ENCODE results near the gene CXCR6. TPM values are rescaled to one million over a fixed set of nuclear protein-coding genes. Genes with fewer than 3 reads are reported as not detected.
A peak's percentile ranks its signal among the peaks of the same experiment; 100 is the strongest.

CXCR6 gene
- total RNA-seq (2014; rRNA removed; shearing (Covaris generic); ENCODE audit: low replicate concordance) = not detected in 2 replicates

DNA sequence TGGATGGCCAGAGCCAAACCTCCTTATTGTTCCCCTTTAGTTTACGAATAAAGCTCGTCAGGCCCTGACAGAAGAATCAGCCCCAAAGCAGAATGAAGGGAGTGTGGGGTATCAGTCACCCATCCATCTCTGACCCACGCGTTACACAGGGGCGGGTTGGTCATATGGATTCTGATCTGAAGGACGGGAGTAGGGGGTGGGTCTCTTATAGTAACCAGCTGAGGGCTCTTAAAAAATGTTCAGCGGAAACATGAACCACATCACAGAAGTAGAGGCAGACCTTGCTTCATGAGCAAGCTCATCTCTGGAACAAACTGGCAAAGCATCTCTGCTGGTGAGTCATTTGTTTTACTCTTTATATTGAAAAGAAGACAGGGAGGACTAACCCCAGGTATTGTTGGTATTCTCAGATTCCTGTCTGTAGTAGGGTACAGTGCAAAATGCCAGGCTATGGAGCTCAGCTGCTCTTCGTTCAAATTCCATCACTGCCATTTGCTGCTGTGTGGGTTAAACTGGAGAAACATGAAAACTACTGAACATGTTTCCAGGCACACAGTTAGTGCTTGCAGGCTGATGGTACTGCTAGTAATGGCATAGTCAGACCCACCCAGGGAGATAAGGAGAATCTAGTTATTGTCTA is at the start of gene CXCR6:
CXCR6 (plus strand) TSS at position 258 of the 640 bp plus-strand sequence. CDS start 3,018 bp downstream, outside the sequence.
- Histone ChIP-seq H3K36me3 (peaks cover 6% of the 10 kb centered on the region), H3K4me3 (no peak within 1 kb of the TSS), H3K27me3 (no peaks in the 10 kb centered on the region), H3K9me3 (no peaks in the 10 kb centered on the region)
- no peak for DNase-seq

DNA sequence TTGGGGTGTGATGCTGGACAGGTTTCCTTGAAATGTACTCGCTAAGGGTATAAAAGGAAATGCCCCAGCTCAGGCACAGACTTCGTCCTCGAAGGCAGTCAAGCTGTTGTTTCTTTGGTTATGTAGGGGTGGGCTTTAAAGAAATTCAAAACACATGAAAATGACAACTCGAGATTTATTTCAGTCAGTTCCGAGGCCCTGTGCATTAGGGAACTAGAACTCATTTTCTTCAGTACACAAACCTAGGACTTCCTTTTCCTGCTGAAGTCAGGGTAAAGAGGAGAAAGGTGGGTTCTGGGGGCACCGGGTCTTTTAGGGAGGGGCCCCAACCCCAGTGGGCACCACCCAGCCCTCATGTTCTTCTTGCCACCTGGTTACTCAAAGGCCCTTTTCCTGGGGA is 49.2 kb upstream of the CXCR6 start:
- Histone ChIP-seq H3K27me3 (no peaks in the 10 kb centered on the region), H3K36me3 (no peaks in the 10 kb centered on the region), H3K4me3 (no peak overlapping the region), H3K9me3 (no peaks in the 10 kb centered on the region)
- DNase-seq = no peak

DNA sequence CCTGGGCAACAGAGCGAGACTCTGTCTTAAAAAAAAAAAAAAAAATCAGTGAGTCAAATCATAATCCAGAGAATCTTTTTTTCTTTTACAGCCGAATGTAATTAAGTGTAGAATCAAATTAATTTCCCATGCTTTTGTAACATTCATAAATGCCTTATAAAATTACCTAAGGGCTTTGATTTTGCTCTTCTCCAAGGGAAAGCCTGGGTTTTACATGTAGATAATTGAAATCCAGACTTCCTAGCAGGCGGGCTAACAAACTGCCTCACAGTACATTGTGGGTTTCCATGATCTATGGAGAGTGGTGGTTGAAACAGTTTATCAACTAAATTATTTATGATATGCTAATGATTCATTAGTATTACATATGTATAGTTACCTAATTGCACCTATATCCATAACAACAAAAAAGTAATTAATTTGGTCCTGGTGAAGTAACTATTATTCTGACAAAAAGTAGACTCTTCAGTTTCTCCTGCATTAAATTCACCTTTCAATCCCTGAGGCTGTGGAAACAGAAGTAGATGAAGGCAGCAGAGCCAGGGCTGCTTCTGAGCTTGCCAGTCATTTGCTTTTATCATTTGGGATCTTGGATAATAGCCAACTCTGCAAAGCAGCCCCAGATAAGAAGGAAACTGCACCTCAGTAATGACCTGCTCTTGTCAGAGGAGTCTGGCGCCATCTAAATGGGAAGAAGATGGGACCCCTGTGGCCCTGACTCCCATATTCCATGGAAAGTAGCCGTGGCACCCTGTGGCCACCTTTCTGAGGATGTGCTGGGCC is 47.4 kb upstream of the CXCR6 start:
- no peak overlapping the region for H3K4me3 ChIP-seq
- no peaks in the 10 kb centered on the region for H3K9me3 ChIP-seq
- H3K27me3 ChIP-seq = no peaks in the 10 kb centered on the region
- H3K36me3 ChIP-seq = no peaks in the 10 kb centered on the region
- no peak for DNase-seq

DNA sequence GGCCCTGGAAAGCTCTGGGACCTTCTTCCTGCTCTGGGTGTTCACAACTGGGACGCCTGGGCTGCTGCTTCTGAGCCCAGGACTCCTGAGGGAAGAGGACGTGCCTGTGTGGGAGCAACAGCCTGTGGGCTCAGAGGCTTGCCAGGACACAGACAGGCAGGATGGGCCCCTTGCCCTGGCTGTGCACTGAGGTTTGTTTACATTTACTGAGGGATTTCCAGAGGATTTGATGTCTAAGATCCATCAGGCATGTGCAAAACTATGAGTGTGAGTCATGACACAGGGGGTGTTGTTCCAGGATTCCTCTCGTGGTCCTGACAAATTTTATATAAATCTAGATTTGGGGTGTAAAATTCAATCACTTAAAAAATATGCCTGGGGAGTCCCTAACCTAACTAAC is 46.3 kb upstream of the CXCR6 start:
- H3K9me3 ChIP-seq = no peaks in the 10 kb centered on the region
- DNase-seq = peak; percentile 86
- no peaks in the 10 kb centered on the region for H3K36me3 ChIP-seq
- H3K4me3 ChIP-seq = no peak overlapping the region
- H3K27me3 ChIP-seq = no peaks in the 10 kb centered on the region

DNA sequence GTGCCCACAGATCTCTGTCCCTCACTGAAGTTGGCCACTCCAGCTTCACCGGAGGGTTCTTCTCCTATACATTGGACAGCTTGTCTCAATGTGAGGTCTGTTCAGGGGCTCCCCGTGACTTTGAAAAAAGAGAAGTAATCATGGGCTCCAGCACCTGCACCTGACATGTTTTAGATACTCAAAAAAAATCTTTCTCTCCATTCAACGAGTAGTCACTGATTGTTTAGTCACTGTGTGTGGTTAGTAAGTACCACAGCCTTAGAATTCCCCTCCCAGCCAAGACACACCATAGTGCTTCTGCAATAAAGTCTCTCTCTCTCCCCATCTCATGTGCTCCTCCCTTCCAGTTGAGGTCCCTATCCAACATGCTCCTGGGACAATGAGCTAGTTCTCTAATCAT is 38.3 kb upstream of the CXCR6 start:
- H3K9me3 ChIP-seq = no peaks in the 10 kb centered on the region
- DNase-seq = no peak
- no peaks in the 10 kb centered on the region for H3K27me3 ChIP-seq
- no peak overlapping the region for H3K4me3 ChIP-seq
- H3K36me3 ChIP-seq = no peaks in the 10 kb centered on the region

DNA sequence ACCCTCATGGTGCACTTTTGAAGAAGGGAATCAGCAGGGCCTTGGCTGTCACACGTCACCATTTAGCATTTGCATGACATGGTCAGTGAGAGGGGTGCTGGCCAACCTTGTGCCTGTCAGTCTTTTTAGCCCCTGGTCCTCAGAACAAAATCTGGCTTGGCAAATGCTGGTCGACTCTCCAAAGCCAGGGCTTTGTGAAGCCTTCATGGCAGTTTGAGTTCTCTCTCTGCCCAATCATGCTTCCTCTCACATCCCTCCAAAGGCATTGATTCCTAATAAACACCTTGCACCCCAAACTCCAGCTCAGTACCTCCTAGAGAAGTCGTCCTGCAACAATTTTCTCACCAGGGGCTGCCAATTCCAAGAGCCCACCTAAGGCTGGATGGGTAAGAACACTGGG is 37.5 kb upstream of the CXCR6 start:
- no peaks in the 10 kb centered on the region for H3K27me3 ChIP-seq
- no peak overlapping the region for H3K4me3 ChIP-seq
- H3K36me3 ChIP-seq = no peaks in the 10 kb centered on the region
- DNase-seq = no peak
- H3K9me3 ChIP-seq = no peaks in the 10 kb centered on the region

DNA sequence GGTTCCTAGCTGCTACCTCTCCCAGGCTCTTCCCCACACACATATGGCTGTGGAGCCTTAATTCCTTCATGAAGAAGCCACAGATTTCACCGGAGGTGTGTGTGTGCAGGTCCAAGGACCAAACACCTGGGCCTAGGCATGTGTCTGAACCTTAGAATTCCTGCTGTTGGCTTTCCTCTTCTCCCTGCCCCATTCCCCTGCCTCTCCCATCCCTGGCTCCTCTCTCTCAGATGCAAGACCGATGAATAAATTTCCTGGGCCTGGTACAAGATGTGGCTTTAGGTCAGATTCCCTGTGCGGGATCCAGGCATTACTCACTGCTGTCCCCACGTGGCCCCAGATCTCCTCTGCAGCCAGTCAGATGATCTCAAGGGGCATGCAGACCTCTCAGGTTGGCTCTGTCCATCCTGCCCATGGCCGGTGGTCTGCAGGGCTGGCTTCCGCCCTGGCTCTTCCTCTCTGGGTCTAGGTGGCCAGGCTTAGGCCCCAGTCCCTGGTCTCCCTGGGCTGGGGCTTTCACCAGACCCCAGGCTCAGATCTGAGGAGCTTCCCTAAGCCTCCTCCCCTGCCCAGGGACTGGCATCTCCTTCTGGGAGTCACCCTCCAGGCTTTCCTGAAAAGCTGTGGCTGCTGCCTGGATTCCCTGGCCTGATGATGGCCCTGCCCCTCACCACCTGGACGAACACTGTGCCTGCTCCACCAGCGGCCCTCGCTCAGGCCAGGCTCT is 36.4 kb upstream of the CXCR6 start:
- DNase-seq = peak; percentile 59
- H3K27me3 ChIP-seq = no peaks in the 10 kb centered on the region
- no peaks in the 10 kb centered on the region for H3K9me3 ChIP-seq
- H3K36me3 ChIP-seq = no peaks in the 10 kb centered on the region
- no peak overlapping the region for H3K4me3 ChIP-seq

DNA sequence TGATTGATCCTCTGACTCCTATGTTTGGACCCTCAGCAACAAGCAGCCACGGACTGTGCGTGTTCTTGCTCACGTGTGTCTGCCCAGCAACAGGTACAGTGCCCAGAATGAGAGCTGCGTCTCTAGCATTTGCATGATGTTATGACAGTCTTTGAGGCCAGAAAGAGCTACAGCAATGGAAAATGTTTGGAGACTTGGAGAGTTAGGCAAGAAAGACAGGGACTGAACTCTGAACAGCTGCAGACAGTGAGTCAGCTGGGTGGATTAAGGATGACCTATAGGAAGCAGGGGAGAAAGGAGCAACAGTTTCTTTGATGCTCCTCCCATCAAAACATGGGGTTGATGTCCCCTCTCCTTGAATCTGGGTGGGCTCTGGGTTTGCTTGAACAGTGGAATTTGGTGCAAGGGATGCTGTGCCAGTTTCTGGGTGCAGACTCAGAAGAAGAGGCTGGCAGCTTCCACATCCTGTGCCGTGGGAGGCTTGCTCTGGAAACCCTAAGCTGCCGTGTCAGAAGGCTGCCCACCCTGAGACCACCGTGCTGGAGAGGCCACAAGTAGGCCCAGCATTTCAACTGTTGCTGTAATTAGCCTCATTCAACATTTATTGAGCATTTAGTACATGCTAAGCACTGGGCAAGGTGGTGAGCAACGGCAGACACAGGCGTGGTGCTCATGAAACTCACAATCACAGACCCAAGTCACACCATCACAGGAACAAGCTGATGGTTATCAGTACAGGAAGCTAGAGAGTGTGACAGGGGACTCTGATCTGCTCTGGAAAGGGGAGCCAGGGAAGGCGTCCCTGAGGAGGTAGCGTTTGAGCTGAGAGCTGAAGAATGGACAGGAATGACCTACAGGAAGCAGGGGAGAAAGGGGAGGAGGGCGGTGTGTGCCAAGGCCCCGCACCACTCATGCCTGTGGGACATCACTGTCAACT is 35.2 kb upstream of the CXCR6 start:
- peak; percentile 13 for DNase-seq
- Histone ChIP-seq H3K36me3 (no peaks in the 10 kb centered on the region), H3K4me3 (no peak overlapping the region)

DNA sequence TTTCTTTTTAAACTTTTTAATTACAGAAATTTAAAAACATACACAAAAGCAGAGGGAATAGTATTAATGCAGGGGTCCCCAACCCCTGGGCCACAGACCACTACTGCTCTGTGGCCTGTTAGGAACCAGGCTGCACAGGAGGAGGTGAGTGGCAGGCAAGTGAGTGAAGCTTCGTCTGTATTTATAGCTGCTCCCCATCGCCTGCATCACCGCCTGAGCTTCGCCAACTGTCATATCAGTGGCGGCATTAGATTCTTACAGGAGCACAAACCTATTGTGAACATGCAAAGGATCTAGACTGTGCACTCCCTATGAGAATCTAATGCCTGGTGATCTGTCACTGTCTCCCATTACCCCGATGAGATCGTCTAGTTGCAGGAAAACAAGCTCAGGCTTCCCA is 34.5 kb upstream of the CXCR6 start:
- no peaks in the 10 kb centered on the region for H3K36me3 ChIP-seq
- H3K9me3 ChIP-seq = no peaks in the 10 kb centered on the region
- no peak overlapping the region for H3K4me3 ChIP-seq
- DNase-seq = no peak
- no peaks in the 10 kb centered on the region for H3K27me3 ChIP-seq

More for the DNA sequence above, 35.2 kb upstream of the CXCR6 start:
- Histone ChIP-seq H3K9me3 (no peaks in the 10 kb centered on the region), H3K27me3 (no peaks in the 10 kb centered on the region)

DNA sequence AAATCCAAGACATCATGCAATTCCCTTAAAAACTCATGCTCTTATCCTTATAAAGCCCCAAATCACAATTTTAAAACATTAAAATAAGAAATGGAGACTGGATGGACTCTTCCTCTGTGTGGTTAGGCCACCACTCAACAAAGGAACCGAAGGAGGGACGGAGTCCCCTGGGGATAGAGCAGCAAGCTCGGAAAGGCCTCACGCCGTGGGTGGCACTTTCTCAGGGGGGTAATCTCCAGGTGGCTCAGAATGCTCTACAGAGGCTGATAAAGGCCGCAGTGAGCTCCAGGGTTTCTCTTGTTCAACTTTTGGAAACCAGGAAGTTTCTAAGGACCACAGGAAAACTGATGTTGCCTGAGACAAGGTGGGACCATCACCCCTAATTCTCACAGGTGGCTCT is 33.7 kb upstream of the CXCR6 start:
- DNase-seq = no peak
- Histone ChIP-seq H3K27me3 (no peaks in the 10 kb centered on the region), H3K36me3 (no peaks in the 10 kb centered on the region)

DNA sequence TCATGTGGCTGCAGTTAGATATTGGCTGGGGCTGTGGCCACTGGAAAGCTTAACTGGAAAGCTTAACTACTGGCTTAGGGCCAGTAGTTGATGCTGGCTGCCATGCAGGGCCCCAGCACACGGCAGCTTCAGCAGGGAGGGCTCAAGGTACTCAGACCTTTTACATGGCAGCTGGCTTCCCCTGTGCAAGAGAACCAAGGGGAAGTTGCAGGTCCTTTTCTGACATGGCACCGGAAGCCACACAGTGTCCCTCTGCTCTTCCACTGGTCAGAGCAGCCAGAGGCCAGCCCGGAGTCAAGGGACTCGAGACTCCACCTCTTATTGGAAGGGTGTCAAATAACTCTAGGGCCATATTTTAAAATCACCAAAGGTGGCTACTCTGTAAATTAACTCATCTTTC is 32.4 kb upstream of the CXCR6 start:
- no peak for DNase-seq
- H3K9me3 ChIP-seq = no peaks in the 10 kb centered on the region
- H3K4me3 ChIP-seq = no peak overlapping the region
- no peaks in the 10 kb centered on the region for H3K36me3 ChIP-seq
- H3K27me3 ChIP-seq = no peaks in the 10 kb centered on the region

More for the DNA sequence above, 33.7 kb upstream of the CXCR6 start:
- H3K4me3 ChIP-seq = no peak overlapping the region
- no peaks in the 10 kb centered on the region for H3K9me3 ChIP-seq

DNA sequence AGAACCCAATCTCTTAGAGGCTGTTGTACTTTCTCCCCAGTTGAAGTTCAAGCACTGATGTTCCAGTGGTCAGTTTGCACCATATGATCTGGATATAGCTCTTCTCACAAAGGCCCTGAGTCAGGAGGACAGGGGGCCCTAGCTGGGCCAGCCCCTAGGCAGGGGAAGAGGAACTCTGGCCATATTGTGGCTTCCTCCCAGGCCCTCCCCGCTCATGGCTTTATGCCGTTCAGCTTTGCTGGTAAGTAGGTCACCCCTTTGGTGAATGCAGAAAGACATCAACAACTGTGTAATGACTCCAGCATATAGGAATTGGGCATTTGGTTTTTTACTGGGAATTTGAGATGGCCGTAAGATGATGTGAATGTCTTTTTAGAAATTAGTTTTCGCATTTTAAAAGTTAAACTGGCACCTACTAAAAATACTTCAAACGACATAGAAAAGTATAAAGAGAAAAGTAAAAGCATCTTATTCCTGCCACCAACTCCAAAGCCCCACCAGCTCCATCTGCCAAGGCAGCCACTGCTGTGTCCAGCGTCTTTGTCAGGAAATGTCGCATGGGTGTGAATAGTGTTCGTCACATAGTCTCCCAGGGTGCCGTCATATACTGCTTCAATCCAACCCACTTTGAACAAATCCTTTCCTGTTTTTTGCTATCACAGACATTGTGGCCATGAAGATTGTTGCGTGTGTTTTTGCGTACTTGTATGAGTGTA is 31.6 kb upstream of the CXCR6 start:
- Histone ChIP-seq H3K9me3 (no peaks in the 10 kb centered on the region), H3K4me3 (no peak overlapping the region), H3K27me3 (no peaks in the 10 kb centered on the region), H3K36me3 (no peaks in the 10 kb centered on the region)
- DNase-seq = no peak

DNA sequence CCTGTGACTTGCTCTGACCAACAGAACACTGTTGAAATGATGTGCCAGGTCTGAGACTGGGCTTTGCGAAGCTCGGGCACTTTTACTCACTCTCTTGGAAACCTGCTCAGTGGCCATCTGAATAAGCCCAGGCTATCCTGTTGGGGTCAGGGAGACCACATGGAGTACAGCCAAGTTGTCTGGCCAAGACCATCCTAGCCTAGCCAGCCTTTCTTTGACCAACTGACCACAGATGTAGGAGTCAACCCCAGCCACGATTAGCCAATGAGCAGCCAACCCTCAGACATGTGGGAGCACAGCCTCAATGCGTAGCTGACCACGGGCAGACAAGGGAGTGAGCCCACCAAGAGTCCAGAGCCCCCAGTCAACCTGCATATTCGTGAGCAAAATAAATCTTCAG is 30.8 kb upstream of the CXCR6 start:
- no peaks in the 10 kb centered on the region for H3K9me3 ChIP-seq
- H3K36me3 ChIP-seq = no peaks in the 10 kb centered on the region
- H3K4me3 ChIP-seq = no peak overlapping the region
- no peaks in the 10 kb centered on the region for H3K27me3 ChIP-seq
- DNase-seq = no peak

DNA sequence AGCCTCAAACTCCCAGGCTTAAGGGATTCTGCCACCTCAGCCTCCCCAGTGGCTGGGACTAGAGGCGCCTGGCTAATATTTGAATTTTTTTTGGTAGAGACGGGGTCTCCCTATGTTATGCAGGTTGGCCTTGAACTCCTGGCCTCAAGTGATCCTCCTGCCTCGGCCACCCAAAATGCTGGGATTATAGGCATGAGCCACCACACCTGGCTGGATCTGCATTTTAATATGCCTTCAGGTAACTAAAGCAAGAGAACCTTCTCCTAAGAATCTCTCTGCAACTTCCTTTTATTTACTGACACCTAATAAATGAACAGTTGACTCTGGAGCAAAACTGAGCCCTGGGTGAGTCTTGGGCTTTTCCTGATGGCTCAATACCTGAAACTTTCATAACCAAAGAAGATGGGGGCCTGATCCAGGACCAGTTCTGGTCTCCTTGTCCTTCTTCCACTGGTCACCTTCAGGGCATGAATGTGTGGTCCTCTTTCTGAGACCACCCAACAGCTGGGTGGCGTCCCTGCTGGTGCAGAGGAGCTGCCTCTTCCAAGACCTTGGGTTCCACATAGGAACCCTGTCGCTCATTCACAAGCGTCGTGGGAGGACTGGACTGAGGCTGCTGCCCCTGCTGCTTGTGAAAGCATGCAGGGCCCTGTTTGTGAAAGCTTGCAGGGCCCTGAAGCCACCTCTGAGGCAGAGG is 28.8 kb upstream of the CXCR6 start:
- Histone ChIP-seq H3K4me3 (no peak overlapping the region), H3K9me3 (no peaks in the 10 kb centered on the region), H3K36me3 (no peaks in the 10 kb centered on the region), H3K27me3 (no peaks in the 10 kb centered on the region)
- no peak for DNase-seq

DNA sequence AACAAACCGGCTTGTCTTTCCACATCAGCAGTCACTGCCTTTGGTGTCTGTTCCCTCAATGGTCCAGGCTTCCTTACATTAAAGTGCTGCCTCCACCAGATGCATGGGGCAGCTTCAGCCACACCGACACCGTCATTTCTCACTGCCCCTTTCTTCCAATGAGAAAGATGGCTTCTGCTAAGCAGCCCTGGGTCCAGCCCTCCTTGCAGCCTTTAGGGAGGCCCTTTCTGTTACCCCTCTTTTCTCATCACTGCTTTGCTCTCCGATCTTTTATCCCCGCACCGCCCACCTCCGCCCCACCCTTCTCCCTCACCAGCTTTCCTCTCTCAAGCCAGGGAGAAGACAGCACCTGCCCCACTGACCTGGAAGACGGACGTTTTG is 28.2 kb upstream of the CXCR6 start:
- Histone ChIP-seq H3K27me3 (no peaks in the 10 kb centered on the region), H3K9me3 (no peaks in the 10 kb centered on the region), H3K4me3 (no peak overlapping the region), H3K36me3 (no peaks in the 10 kb centered on the region)
- no peak for DNase-seq

Measured in MG63 (cell line).